ENCODE measurements around the gene CAP2. TPM values are rescaled to one million over a fixed set of nuclear protein-coding genes. Genes with fewer than 3 reads are reported as not detected.

Gene CAP2, protein sequence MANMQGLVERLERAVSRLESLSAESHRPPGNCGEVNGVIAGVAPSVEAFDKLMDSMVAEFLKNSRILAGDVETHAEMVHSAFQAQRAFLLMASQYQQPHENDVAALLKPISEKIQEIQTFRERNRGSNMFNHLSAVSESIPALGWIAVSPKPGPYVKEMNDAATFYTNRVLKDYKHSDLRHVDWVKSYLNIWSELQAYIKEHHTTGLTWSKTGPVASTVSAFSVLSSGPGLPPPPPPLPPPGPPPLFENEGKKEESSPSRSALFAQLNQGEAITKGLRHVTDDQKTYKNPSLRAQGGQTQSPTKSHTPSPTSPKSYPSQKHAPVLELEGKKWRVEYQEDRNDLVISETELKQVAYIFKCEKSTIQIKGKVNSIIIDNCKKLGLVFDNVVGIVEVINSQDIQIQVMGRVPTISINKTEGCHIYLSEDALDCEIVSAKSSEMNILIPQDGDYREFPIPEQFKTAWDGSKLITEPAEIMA
- not detected for total RNA-seq

DNA sequence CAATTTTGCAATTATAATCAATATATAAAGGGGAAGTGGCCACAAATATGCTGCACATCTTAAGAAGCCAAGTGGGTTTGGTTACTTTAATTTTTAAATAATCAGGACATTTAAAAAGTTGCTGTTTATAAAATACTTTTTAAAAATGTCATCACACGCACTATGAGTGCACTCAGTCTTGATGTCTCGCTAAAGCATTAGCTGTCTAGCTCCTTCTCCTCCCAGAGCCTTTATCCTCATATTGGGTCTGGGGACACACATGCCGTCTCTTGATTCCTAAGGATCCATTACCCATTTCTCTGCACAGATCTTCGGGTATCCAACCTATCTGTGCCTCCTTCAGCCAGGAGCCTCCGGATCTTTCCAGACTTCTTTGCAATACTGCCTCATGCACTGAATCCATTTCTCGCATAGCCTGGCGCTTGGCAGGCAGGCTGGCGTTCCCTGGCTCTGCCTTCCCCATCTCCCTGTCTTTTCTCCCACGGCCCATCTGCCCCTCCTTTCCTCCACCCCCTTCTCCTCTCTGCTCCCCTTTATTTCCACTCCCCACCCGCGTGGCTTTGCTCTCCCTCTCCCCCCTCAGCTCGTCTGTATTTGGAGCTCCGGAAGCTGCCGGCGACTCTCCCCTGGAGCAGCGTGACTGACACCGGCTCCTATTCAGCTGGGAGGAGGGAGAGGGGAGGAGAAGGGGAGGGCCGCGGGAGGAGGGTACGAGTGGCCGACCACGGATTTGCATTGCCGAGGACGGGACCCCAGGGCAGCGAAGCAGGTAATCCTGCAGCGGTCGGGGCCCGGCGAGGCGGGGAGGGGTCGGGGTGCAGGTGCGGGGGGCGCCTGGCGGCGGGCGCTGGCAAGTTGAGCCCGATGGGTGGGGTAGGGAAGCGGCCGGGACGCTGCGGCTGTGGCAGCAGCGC is at the start of gene CAP2:
Gene CAP2 (plus strand): TSS at position 618 of the 914 bp plus-strand sequence. CDS start 27,961 bp downstream, outside the sequence.
- DNase-seq: no peak
- Mint-ChIP-seq H3K4me1 (peaks cover 3% of the 10 kb centered on the region), H3K9me3 (no peaks in the 10 kb centered on the region), H3K27ac (no peak within 1 kb of the TSS), H3K36me3 (ENCODE audit: low read depth) (no peaks in the 10 kb centered on the region), H3K4me3 (peak within 1 kb of the TSS; percentile 30), H3K27me3 (peaks cover 37% of the 10 kb centered on the region)
- POLR2A ChIA-PET: no interaction called here
- CTCF ChIA-PET: interaction anchor here (1.5 kb wide), 1 partner anchor 8 kb away, joined by 4 read pairs; no protein-coding TSS in a partner anchor

DNA sequence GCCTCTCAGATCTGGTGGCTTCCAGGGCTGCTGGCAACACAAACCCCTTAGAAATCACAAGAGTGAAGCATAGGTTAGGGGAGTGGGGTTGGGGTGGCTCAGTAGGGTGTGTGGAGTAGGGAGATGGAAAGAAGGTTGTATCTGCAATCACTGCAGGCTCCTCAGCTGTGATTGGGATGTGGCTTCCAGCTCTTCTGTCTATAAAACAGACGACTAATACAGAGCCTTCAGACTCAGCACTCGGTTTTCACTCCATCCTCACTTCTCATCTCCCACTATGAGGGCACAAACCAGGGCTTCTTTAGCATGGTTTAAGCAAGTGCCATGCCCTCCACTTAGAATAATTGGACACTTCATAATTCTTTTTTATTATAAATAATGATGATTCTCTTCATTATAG is 46.4 kb upstream of the CAP2 start:
- Mint-ChIP-seq H3K9me3 (no peaks in the 10 kb centered on the region), H3K27me3 (no peaks in the 10 kb centered on the region), H3K36me3 (ENCODE audit: low read depth) (no peaks in the 10 kb centered on the region), H3K4me3 (no peak overlapping the region), H3K27ac (no peak overlapping the region), H3K4me1 (no peaks in the 10 kb centered on the region)
- ChIA-PET CTCF (no interaction called here), POLR2A (no interaction called here)
- no peak for DNase-seq

DNA sequence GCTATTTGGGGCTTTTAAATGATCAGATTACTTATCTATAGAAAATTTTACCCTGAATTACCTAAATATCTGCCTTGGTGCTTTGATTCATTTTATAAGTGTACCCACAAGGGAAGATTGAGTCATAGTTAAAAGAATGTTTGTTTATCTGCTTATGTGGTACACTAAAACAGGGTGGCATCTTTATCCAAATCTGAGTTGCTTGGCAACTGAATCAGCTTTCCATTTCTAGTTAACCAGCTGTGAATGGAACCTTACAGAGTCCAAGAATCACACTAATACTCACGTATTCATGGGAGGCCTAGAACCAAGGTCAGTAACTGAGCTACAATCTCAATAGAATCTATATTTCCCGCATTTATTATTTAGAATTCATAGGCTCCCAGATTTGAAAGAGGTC is 44.0 kb upstream of the CAP2 start:
- Mint-ChIP-seq H3K4me1 (no peaks in the 10 kb centered on the region), H3K9me3 (no peaks in the 10 kb centered on the region), H3K36me3 (ENCODE audit: low read depth) (no peaks in the 10 kb centered on the region), H3K4me3 (no peak overlapping the region), H3K27ac (no peak overlapping the region), H3K27me3 (no peaks in the 10 kb centered on the region)
- POLR2A ChIA-PET: no interaction called here
- CTCF ChIA-PET: no interaction called here
- no peak for DNase-seq

DNA sequence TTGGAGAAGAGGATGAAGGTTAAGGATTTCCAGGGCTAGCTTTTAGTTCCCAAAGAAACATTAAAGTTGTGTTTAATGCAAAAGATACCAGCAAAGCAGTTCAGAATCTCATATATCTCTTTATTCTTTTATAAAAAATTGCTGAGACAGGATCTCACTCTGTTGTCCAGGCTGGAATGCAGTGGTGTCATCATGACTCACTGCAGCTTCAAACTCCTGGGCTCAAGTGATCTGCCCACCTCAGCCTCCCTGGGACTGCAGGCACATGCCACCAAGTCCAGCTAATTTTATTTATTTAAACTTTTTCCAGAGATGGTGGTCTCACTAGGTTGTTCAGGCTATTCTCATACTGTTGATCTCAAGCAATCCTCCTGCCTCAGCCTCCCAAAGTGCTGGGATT is 41.1 kb upstream of the CAP2 start:
- Mint-ChIP-seq H3K4me1 (no peaks in the 10 kb centered on the region), H3K36me3 (ENCODE audit: low read depth) (no peaks in the 10 kb centered on the region), H3K27me3 (no peaks in the 10 kb centered on the region), H3K4me3 (no peak overlapping the region), H3K9me3 (no peaks in the 10 kb centered on the region), H3K27ac (no peak overlapping the region)
- DNase-seq: no peak
- ChIA-PET POLR2A (no interaction called here), CTCF (no interaction called here)

DNA sequence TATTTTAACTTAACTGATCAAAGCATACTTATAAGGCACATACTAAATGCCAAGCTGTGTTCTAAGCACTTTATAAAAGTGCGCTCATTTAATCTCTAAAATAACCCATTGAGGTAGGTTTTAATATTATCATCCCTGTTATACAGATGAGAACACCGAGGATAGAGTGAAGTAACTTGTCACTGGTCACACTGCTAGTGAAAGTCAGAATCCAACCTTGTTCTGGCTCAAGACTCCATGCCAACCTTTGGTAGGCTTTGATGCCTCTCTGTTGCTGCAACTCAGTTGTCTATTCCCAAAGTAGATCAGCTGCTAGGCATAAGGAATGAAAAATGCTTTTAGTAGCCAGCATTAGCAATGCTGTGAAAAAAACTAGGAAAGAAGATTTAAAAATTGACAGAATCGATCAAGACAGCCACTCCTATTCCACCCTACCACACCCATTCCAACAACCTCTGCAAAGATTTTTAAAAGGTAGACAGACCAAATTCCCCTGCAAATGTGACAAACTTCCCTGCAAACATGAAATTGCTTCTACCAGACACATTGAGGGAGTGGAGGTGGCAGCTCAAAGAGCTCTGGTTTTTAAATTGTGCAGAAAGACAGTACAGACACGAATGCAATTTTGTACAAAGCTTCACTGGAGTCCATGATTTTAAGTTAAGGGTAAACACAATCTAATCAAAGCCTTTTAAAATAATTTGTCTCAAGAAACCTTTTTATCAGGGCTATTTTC is 39.8 kb upstream of the CAP2 start:
- H3K36me3 Mint-ChIP-seq (ENCODE audit: low read depth): no peaks in the 10 kb centered on the region
- no peaks in the 10 kb centered on the region for H3K27me3 Mint-ChIP-seq
- H3K4me1 Mint-ChIP-seq: no peaks in the 10 kb centered on the region
- no peak for DNase-seq
- POLR2A ChIA-PET: no interaction called here
- H3K27ac Mint-ChIP-seq: no peak overlapping the region
- H3K9me3 Mint-ChIP-seq: no peaks in the 10 kb centered on the region
- no peak overlapping the region for H3K4me3 Mint-ChIP-seq
- CTCF ChIA-PET: no interaction called here

DNA sequence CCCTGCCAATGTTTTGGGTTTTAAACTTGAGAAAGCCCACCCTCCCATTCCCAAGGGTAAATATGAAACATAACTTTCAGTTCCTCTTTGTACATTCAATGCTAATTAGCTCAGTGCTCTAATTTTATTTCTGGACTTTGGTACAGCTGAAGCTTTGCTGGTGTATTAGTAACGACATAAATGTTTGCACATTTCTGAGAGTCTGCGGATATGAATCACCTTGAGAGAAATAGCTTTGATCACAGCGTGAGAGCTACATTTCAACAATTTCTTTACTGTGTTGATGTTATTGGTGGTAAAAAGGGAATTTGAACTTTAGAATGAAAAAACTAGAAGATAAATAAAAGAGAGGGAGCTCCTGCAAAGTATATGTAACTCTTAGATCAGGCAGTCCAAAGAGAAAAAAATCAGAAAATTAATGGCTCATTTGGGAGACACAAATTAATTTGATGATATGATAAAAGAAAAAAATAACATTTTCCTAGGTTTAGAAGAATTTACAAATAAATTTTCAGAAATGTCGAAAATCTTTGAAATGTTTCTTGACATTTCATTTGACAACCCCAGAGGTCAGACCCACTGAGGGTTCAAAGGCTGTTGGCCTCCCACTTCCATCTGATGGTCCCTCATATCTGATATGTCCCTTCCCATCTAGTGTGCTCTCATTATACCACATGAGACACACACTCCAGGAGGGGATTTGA is 38.5 kb upstream of the CAP2 start:
- no peak for DNase-seq
- H3K4me3 Mint-ChIP-seq: no peak overlapping the region
- no peaks in the 10 kb centered on the region for H3K27me3 Mint-ChIP-seq
- ChIA-PET POLR2A (no interaction called here), CTCF (no interaction called here)
- no peaks in the 10 kb centered on the region for H3K9me3 Mint-ChIP-seq
- no peaks in the 10 kb centered on the region for H3K4me1 Mint-ChIP-seq
- H3K36me3 Mint-ChIP-seq (ENCODE audit: low read depth): no peaks in the 10 kb centered on the region
- no peak overlapping the region for H3K27ac Mint-ChIP-seq

DNA sequence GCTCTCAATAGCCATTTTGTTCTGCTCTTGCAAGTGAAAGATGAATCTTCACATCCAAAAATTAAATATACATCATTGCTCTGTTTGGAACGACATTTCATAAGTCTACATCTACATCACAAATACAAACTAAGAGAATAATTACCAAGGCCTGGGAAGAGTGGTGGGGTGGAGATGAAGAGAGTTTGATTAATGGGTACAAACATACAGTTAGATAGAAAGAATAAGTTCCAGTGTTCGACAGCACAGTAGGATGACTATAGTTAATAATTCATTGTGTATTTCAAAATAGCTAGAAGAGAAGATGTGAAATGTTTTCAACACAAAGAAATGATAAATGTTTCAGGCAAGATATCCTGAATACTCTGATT is 38.0 kb upstream of the CAP2 start:
- no peaks in the 10 kb centered on the region for H3K9me3 Mint-ChIP-seq
- no peak overlapping the region for H3K27ac Mint-ChIP-seq
- no peak overlapping the region for H3K4me3 Mint-ChIP-seq
- ChIA-PET POLR2A (no interaction called here), CTCF (no interaction called here)
- H3K36me3 Mint-ChIP-seq (ENCODE audit: low read depth): no peaks in the 10 kb centered on the region
- DNase-seq: no peak
- no peaks in the 10 kb centered on the region for H3K4me1 Mint-ChIP-seq
- no peaks in the 10 kb centered on the region for H3K27me3 Mint-ChIP-seq

DNA sequence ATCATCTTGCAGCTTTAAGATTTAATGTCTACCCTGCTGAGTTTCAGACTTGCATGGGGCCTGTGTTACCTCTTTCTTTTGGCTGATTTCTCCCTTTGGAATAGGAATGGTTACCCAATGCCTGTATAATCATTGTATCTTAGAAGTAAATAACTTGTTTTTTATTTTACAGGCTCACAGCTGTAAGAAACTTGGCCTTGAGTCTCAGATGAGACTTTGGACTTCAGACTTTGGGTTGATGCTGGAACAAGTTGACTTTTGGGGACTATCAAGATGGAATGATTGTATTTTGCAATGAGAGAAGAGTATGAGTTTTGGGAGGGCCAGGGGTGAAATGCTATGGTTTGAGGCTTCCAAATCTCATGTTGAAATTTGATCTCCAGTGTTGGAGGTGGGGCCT is 34.9 kb upstream of the CAP2 start:
- Mint-ChIP-seq H3K36me3 (ENCODE audit: low read depth) (no peaks in the 10 kb centered on the region), H3K4me1 (no peaks in the 10 kb centered on the region), H3K27me3 (no peaks in the 10 kb centered on the region), H3K4me3 (no peak overlapping the region), H3K9me3 (no peaks in the 10 kb centered on the region), H3K27ac (no peak overlapping the region)
- POLR2A ChIA-PET: no interaction called here
- CTCF ChIA-PET: no interaction called here
- no peak for DNase-seq

DNA sequence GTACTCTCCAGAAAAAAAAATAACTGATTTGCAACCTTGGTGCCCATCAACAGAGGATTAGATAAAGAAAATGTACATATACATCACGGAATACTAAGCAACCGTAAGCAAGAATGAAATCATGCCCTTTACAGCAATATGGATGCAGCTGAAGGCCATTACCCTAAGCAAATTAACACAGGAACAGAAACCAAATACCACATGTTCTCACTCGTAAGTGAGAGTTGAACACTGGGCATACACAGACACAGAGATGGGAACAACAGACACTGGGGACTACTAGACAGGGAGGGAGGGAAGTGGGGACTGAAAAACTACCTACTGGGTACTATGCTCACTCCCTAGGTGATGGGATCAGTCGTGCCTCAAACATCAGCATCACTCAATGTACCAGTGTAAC is 32.8 kb upstream of the CAP2 start:
- ChIA-PET CTCF (no interaction called here), POLR2A (no interaction called here)
- H3K9me3 Mint-ChIP-seq: no peaks in the 10 kb centered on the region
- H3K4me1 Mint-ChIP-seq: no peaks in the 10 kb centered on the region
- no peak overlapping the region for H3K4me3 Mint-ChIP-seq
- no peak overlapping the region for H3K27ac Mint-ChIP-seq
- H3K36me3 Mint-ChIP-seq (ENCODE audit: low read depth): no peaks in the 10 kb centered on the region
- no peaks in the 10 kb centered on the region for H3K27me3 Mint-ChIP-seq
- no peak for DNase-seq

DNA sequence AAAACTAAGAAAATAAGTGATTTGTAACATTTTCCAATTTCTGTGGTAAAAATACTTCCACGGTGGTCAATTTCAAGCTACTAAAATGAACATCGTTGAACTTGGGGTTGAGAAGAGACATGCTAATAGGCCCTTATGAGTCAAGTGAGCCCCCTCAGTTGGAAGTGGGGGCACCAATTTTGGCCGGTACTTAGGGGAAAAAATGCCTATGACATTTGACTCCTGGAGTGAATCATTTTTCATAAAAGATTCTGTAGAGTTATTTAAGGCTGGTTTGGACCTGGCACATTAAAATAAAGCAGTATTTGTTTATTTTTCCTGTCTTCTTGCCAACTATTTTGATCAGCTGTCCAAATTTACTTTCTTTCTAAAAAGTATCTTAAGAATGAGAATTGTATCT is 32.4 kb upstream of the CAP2 start:
- Mint-ChIP-seq H3K4me3 (no peak overlapping the region), H3K9me3 (no peaks in the 10 kb centered on the region), H3K27ac (no peak overlapping the region), H3K27me3 (no peaks in the 10 kb centered on the region), H3K36me3 (ENCODE audit: low read depth) (no peaks in the 10 kb centered on the region), H3K4me1 (no peaks in the 10 kb centered on the region)
- CTCF ChIA-PET: no interaction called here
- POLR2A ChIA-PET: no interaction called here
- DNase-seq: no peak

DNA sequence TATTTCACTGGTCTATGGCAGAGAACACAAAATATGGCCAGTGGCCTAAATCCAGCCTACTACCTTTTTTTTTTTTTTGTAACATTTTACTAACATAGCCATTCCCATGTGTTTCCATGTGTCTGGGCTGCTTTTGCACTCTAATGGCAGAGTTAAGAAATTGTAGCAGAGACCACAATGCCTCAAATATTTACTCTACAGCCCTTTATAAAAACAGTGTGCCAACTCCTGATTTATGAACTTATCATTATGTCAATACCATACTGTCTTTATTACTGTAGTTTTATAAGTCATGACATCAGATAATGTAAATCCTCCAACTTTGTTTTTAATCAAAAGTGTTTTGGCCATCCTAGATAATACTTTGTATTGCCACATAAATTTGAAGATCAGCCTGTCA is 27.4 kb upstream of the CAP2 start:
- Mint-ChIP-seq H3K9me3 (peaks cover 8% of the 10 kb centered on the region), H3K27me3 (no peaks in the 10 kb centered on the region), H3K36me3 (ENCODE audit: low read depth) (no peaks in the 10 kb centered on the region), H3K27ac (no peak overlapping the region), H3K4me1 (no peaks in the 10 kb centered on the region), H3K4me3 (no peak overlapping the region)
- DNase-seq: no peak
- ChIA-PET POLR2A (no interaction called here), CTCF (no interaction called here)

DNA sequence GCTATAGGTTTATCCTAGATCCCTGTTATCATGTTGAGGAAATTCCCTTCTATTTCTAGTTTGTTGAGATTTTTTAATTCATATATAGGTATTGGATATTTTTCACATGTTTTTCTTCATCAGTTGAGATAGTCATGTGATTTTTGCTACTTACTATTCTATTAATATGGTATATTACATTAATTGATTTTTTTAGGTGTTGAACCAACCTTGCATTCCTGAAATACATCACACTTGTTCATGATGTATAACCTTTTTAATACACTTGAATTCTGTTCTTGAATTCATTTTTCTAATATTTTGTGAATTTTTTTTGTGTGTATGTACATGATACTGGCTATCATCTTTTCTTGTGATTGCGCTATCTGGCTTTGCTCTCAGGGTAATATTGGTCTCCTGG is 25.5 kb upstream of the CAP2 start:
- POLR2A ChIA-PET: no interaction called here
- Mint-ChIP-seq H3K4me1 (no peaks in the 10 kb centered on the region), H3K36me3 (ENCODE audit: low read depth) (no peaks in the 10 kb centered on the region), H3K27me3 (no peaks in the 10 kb centered on the region), H3K9me3 (peaks cover 8% of the 10 kb centered on the region), H3K27ac (no peak overlapping the region), H3K4me3 (no peak overlapping the region)
- CTCF ChIA-PET: no interaction called here
- DNase-seq: no peak

Data from activated CD4-positive, alpha-beta memory T cell treated with anti-CD3 and anti-CD28 coated beads, Interleukin-2, amount 10 ng/mL, durations not matched to agents 7 days and 5 days (primary cell).